A172 (cell line): Measurements from ENCODE around the gene CELF2. TPM values are rescaled to one million over a fixed set of nuclear protein-coding genes. Genes with fewer than 3 reads are reported as not detected.

Experiments used
- DNase-seq: peaks from one replicate; pipeline ENCODE4 v3.0.0-alpha.2; 2015; ENCODE audit warnings: low spot score
- total RNA-seq: library from RNA; depleted of rRNA; stranded (reverse); fragments of >200 nt; shearing (Covaris generic); gene quantifications from 2 replicates; pipeline ENCODE4 v1.2.3, GENCODE V29; 2014

CELF2 gene
- total RNA-seq, 1 experiment from 2014 or later: 0.10 TPM

DNA sequence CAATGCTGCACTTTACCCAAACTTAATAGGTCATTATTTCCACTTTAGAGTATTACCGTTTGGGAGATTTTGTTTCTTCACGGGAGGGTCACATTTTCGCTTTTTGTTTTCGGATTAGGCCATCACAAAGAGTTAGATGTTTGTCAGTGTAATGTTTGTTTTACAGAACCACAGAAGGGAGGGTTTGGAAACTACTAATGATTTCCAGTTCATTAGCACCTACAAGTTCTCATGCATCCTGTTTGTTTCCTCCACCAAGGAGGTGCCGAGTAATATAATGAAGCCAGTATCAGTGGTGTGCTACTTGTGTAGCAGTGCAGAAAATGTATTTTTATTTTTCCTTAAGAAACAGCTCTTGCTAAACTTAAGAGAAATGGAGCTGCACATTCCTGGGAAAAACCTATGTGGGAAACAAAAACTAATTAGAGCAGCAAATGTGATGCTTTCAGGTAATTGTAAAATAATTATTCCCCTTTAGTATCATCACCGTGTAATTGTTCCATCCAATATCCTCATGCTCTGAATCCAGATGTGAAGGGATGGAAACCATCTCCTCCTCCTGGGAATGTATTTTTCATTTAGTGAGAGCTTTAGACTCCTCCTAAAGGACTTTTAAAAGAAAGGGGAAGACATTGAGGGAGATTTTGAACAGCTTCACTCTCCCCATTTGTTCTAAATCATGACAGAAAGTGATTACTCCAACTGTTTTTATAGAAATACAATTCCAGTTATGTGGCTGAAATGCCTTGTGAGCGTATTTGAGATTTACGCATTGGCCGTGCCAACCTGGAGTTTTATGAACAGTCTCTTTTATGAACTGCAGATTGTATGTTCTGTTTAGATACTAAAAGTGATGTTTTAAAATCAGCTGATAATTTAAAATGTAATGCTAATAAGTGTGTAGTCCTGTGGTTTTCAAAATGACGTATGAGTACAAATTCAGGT is 5.6 kb downstream of the CELF2 start:
- DNase-seq: no peak

DNA sequence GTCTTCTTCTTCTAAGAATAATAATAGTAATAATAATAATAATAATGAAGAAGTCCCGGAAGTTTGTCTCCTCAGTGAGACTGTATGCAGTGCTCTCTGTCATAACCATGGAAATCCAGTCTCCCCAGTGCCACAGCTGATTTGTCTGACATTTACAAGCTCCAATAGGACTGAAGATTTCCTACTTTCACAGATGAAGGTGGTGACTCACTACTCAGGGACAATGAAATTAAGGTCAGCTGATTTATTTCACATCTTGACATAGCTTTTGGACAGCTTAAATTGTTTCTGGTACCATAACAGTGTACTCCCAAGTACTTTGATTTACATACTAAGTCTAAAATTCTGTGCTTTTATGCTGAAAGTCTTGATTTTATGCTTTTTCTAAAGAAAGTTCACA is 6.9 kb downstream of the CELF2 start:
- no peak for DNase-seq

DNA sequence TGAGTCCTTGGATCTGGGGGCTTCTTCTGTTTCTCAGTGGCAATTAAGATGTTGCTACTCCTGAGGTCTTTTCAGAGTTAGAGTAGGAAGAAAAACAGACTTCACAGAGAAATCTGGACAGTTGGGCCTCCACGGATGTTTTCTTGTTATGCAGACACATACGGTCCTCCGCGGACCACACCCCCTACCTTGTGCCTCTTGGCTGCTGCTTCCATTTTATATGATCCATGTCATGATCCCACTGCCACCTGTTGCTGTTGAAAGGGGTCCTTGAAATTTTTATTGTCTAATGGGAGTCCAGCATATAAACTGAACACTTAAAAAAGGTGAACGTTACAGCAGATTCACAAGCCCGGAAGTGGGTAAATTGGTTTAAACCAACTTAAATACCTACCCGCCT is 8.3 kb downstream of the CELF2 start:
- DNase-seq: no peak

DNA sequence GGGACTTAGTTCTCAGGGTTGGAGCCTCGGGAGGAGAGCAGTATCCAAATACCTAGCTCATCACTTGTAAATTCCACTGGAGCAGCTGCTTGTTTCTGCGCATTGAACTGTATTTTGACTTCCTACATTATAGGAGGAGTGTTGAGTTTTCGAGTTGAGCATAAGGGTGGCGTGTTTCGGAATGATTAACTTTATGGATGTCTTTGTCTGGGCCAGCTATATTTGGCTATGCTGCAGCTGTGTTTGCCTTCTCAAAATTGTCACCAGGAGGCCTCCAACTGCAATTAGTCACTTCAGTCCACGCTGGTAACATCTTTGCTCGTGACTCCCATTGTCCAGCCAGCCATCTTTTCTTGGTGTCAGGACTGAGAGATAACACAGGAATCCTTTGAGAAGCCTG is 9.1 kb downstream of the CELF2 start:
- no peak for DNase-seq

DNA sequence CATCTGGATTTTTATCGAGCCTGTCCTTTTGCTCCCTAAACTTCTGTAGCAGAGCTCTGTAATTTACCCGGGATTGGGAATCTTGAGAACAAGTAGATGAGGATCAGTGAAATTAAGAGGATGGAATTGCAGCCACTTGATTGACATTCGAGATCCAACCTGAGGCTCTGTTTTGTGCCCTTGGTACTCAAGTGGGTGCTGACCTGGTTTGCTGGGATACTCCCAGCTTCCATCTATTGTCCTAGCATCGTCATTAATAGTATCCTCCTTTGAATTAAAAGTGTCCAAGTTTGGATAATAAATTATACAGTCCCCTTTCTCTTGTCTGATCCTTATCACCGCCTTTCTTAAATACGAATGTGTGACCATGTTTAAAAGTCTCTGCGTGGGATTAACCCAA is 17.1 kb downstream of the CELF2 start:
- no peak for DNase-seq

DNA sequence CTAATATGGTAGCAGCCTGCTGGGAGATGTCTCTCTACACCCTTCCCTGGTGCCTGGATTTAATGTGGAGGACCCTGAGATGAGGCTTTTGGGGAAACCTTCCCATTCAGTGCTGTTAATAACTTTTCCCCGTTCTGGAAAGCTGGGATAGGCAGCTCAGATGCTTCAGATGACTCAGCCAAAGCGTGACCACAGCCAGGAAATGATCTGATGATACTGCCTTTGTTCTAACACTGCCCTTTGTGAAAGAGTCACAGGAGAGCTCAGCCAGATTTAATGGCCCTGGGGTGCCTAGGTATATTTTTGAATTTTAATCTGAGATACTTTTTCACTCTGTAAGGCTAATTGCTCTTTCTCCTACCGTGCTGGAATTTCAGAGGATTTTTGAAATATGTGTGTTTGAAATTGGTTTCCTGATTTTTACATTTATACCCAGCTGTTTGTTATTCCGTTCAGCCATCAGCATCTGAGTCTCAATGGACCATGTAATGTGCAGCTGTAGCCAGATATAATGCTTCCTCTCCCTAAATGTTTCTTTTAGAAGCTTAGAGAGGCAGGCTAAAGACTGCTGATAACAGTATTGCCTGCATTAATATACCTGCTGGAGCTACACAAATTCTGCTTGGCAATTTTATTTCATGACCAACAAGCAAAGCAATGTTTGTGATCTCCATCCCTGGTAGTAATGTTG is 17.8 kb downstream of the CELF2 start:
- DNase-seq: peak; percentile 13

DNA sequence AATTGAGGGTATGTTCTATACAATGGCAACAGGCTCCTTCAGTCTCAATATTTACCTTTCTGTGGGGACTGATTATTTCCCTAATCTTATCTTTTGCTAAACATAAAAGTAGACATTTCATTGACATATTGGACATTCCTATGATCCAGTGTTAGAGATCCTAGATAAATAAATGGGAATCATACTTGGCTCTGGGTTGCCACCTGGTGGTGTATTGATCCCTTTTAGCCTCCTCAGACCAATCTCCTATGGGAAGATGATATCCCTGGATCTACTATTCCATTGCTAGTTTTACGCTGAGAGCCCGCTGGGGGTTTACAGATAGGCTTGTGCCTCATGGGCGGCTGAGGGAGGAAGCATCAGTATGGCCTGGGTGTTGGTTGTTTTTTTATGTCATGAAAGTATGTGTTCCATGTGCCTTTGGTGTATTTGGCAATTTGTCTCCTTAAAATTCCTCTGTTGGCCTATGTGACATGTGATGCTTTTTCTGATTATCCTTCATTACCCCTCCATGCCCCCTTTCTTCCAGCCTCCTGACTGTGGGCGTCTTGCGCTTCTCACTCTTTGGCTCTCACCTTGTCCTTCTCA is 18.8 kb downstream of the CELF2 start:
- DNase-seq: peak; percentile 3

DNA sequence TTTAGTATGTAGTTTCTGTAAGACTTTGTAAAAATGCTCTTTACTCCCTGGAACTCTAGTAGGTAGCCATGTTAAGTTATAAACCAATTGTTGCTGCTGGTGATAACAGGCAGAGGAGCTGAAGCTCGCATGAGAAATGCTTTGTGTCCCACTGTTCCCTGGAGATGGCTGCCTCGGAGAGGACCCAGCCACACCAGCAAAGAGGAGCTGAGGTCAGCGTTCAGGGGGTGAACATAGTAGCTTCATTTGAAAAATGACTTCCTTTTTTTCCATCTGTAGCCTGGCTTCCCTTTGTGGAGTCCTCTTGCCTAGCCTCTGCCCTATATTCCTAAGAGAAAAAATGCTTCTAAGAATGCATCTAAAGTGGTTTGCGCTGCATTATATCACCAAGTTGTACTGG is 20.3 kb downstream of the CELF2 start:
- DNase-seq: no peak

DNA sequence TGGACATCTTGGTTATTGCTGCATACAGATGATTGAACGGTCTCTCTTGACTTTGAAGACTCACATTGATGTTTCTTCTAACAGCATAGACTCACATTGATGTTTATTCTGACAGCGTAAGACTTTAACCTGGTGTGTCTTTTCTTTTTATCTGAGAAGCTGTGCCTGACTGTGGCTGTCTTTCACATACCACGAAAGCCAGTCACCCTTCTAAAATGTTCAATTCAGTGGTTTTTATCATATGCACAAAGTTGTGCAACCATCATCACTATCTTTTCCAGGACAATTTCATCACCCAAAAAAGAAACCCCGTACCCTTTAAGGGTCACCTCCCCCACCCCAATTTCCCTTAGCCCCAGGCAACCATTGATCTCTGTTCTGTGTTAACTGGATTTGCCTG is 24.7 kb downstream of the CELF2 start:
- no peak for DNase-seq

DNA sequence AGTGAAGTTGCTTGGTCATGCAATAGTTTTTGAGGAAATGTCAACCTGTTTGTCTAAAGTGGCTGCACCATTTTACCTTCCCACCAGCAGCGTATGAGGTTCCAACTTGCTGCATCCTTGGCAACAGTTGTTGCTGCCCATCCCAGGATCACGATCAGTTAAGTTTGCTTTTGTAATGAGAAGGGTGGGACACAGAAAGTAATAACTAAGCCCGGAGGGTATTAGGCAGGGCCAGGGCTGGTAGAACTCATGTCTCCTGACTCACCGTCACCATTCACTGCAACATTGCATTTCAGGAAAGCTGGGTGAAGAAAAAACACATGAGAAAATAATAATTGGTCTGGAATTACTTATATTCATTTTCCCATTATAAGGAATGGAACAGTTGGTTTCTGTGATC is 25.4 kb downstream of the CELF2 start:
- DNase-seq: no peak

DNA sequence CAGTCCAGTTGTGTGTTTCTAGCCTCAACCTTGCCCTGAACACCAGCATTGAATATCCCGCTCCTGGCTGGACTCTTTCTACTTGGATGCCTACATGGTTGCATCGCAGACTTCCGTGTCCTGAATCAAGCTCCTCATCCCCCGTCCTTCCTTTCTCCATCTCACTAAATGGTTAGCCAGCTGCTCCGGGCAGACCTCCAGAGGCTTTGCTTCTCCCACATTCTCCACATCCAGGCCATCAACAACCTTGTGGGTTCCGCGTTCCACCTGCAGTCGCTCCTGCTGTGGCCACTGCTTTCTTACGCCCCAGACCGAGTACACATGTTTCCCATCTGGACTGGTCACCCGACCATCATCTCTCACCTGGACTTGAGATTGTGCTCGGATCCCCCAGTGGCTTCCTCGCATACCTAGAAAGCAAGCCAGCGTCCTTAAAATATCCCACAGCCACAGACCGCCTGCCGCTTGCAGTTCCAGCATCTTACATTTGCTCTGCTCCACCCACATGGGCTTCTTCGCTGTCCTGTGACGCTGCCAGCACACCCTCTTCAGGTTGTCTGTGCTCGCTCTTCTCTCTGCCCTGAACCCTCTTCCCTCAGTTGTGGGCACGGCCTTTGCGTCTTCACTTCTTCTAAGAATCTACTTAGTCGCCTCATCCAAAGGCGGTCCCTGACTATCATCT is 25.9 kb downstream of the CELF2 start:
- DNase-seq: no peak

DNA sequence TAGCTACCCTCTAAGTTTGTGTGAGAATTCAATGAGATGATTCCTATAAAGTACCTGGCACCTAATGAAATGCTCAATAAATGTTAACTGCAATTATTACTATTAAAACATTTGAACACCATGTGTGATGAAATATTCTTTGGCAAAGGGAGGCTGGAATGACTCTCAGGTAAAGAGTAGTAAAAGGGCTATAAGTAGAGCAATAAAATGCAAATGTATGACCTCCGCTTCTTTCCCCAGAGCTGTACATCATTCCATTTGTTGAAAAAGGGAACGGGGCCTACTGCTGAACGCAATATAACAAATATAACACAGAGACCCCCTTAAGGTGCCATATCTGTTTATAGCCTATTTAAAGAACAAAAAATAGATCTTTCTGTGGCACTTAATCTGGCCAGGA is 27.8 kb downstream of the CELF2 start:
- DNase-seq: no peak

DNA sequence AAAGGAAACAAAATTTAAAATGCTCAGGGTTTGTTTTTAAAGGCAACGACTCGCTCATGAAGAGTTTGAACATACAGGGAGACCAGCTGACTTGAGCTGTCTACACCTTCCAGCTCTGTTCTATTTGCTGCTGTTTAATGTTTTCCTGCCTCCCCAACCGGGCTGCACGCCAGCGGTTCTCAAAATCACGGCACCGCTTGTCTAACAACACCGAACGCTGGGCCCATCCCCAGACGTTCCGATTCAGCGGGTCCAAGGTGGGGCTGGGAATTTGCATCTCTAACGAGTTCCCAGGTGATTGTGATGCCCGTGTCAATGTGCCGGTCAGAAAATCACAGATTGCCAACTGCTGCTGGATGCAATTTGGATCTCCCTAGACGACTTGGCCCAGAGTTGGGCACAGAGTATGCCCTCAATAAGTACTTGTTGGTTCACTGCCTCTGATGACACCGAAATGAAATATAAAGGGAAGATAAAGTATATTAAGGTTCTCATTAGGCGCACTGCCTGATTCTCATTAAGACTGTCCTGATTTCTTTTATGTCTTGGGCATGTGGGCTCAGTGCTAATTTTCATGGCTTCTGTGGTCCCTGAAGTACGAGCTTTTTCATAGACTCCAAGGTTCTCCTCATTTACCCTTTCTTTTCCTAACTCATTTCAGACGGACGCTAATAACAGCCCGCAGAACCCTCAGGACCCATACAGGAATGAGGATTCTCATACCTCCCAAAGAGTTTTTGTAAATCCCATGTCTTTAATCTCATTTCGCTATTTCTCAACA is 28.5 kb downstream of the CELF2 start:
- DNase-seq: no peak

DNA sequence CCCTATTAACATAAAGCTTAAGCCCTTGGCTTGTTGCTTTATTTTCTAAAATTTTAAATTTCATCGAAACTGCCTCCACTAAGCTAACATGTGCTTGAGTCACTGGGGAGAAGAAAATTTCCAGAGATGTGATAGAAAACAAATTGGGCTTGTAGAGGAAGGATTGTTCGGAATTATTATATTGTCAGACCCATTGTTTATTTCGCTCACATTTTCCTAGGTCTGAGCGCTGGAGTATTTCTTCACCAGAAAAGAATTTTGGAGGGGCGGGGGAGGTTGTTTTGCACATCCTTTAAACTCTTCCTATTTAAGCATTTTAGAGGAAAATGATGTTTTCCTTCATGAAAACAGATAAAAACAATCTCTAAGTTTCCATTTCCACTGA is 29.1 kb downstream of the CELF2 start:
- no peak for DNase-seq

DNA sequence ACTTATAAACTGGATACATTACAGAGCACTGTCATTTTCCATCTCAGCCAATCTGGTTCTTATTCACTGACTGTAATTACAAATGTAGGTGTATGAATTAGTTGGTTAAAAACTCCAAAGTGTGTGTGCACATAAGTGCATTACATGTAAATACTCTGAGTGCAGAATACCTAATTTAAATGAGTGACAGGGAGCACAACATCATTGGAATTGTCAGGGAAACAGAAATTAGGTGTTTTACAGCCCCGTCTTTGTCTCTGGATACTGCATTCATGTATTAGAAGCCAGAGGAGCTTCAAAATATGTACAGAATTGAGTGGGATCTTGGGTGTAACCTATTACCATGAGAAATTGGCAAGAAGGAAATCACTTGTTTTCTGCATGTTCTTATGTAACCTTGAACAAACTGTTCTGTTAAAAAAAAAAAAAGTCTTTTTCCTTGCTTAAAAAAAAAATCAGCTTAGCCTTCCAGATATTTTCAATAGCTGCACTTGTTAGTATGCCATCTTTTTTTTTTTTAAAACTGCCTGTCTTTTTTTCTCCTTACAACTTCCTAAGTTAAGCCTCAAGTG is 31.1 kb downstream of the CELF2 start:
- no peak for DNase-seq

DNA sequence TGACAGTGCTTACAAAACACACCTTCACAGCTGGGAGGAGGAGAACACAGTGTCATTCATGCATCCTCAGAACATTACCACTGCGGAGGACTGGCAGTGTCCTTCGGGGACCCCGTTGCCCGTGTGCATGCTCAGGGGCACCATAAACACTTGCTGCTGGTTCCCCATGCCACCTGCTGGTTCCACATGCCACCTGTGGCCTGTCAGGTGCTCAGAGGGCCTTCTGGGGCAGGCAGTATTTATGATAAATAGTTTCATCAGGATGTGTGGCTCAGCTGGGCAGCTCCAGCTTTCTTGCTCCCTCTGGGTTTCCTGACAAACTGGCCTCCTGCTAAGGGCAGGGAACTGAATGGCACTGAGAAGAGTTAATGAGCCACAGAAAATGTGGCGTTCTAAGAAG is 32.1 kb downstream of the CELF2 start:
- DNase-seq: no peak

DNA sequence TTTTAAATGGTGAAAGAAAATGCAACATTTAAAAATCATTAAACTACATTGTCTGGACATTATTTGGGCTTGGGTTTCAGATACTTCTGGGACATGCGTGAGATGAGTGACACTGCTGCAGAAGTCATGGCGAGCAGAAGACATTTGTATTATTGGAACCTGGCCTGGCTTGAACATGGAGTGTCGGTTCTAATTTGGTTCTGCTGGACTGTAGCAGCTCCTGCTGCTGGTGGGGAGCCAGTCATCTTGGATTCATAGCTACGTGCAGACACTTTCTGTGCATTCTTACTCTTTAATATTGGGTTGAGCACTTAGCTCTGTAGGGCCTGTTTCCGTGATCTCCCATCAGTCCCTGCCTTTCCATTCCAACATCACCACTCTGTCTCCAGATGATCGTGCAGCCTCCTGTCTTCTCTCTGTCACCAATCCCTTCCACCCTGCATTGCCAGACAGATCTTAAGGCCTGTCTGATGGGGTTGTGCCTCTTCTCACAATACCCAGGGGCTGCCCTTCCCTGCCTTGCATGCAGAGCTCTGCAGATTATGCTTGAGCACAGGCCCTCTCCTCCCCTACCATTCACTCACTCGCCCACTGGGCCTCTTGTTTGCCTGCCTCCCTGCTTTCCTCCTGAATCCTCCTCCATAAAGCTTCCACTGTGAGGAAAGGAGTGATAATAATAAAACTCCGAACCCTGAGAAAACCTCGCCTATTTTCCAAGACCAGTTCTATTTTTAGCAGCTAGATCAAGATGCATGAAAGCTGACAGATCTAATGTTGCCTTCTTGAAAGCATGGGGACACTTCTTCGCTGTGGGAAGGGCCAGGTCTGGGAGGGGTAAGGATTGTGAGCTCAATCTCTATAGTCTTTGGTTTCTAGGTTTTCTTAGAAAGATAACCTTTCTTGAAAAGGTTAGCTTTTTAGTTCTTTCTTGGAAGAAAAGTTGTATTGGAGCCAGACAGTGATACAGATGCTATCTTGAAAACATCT is 32.9 kb downstream of the CELF2 start:
- no peak for DNase-seq

DNA sequence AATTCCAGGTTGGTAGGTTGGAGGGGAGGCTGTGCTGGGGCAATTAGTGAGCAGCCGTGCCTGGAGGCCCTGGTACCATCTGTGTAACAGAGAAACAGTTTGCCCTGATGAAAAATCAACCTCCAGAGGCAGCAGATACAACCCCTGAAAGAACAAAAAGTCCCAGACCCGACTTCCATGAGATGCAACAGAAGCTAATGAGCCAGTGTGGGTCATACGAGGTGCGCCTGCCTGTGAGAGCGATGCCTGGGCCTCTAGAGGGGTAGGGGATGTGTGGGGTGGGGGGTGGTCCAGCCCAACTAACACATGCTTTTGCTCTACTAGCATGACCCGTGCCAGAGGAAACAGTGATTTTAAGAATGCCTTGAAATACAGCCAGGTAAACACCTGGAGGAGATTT is 39.3 kb downstream of the CELF2 start:
- no peak for DNase-seq

DNA sequence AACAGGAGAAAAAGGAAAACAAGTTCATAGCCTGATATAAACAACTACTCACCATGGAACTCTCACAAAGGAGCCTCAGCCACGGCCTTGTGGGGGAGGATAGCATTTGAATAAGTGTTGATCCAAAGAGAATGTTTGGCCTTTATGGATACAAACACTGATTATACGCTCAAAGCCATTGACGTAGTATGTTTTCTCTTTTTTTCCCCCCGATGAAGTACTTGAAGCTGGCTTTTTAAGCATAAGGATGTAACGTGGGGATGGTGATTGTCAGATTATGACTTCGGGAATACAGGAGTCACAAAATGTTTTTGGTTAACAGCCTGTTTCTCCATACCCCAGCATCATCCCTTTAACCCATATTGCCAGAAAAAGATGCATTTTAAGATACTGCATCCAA is 39.8 kb downstream of the CELF2 start:
- no peak for DNase-seq

DNA sequence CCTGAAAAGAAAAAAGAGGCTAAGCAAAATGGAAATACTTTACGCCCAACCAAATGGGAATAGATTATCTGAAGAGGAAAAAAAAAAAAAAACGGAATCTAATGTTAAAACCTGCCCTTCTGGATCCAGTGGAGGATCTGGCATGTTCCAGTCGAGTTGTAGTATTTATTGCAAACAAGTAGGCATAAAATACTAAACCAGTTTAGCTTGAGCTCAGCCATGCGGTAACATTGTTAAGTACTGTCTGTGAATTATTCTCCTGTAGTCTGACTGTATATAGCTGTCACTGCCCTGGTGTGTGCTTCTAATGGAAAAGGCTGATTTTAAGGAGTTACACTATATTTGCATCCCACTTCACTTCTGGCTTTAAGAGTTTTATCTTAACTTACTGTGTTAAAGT is 40.3 kb downstream of the CELF2 start:
- DNase-seq: no peak
